AG10803 (cell line): Measurements from ENCODE around the gene TMEM106C.

Experiments used
- DNase-seq: peaks from one replicate; pipeline ENCODE4 v3.0.0; 2010; ENCODE audit warnings: low read depth
- H3K4me3 ChIP-seq: 2 replicates; pipeline ENCODE4 v1.5.1; 2011; ENCODE audit warnings: mild to moderate bottlenecking, low read length, control low read depth
- TF ChIP-seq, protein P1 (sequence below): conservative IDR thresholded peaks from 2 replicates; pipeline ENCODE4 v1.5.1; 2011; ENCODE audit warnings: mild to moderate bottlenecking, low read length, control low read depth, inconsistent platforms

TMEM106C gene, protein sequence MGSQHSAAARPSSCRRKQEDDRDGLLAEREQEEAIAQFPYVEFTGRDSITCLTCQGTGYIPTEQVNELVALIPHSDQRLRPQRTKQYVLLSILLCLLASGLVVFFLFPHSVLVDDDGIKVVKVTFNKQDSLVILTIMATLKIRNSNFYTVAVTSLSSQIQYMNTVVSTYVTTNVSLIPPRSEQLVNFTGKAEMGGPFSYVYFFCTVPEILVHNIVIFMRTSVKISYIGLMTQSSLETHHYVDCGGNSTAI

DNA sequence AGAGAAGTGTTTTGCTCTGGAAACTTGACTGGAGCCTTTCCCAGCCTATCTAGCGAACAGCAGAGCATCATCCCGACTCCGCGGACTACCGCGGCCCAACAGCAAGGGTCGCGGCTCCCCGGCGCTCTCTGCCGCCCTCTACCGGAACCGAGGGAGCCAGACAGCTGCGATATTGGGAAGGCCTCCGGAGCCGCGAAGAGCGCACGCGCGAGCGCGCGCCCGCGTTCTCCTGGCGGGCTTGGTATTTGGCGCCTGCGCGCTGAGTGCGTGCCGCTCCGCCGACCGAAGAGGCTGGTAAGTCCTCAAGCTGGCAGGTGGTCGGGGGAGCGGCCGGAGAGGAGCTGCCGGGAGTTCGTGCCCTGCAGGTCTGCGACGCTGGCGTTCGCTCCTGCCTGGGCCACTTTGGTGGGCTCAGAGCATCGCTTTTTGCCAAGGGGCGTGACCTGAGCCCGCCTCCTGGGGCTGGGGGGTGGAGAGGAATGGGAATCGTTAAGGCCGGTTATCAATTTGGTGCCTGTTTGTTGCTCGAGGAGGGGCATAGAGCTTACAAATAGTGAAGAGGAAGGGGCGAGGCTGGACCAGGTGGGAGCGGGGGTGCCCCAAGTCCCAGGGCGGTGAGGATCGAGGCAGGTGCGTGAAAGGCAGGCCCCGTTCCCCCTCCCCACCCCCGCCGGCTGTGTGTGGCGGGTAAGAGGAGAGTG lies at the start of gene TMEM106C:
TMEM106C (plus strand) TSS at position 257 of the 701 bp plus-strand sequence. CDS start 641 bp downstream, outside the sequence.
- peak; percentile 82 for DNase-seq
- H3K4me3 ChIP-seq: peak within 1 kb of the TSS; percentile 96
- TF ChIP-seq, protein P1, sequence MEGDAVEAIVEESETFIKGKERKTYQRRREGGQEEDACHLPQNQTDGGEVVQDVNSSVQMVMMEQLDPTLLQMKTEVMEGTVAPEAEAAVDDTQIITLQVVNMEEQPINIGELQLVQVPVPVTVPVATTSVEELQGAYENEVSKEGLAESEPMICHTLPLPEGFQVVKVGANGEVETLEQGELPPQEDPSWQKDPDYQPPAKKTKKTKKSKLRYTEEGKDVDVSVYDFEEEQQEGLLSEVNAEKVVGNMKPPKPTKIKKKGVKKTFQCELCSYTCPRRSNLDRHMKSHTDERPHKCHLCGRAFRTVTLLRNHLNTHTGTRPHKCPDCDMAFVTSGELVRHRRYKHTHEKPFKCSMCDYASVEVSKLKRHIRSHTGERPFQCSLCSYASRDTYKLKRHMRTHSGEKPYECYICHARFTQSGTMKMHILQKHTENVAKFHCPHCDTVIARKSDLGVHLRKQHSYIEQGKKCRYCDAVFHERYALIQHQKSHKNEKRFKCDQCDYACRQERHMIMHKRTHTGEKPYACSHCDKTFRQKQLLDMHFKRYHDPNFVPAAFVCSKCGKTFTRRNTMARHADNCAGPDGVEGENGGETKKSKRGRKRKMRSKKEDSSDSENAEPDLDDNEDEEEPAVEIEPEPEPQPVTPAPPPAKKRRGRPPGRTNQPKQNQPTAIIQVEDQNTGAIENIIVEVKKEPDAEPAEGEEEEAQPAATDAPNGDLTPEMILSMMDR: peak; percentile 86

DNA sequence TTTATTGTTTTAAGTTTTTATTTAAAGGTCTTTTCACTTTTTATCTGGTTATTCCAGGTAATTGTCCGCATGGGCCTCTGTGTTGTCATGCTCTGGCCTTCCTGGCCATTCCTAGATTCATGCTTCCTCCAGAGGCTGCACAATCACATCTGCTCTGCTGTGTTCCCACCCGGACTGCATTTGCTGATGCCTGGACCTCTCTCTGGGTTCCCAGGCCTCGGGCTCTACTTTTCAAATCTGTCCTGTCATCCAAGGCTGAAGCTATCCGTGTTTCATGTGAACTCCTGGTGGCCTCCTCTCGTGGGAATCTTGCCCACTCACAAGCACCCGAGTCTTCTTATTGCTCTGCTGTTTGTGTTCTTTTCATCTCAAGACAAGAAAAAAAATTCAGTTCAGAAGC lies 42.5 kb upstream of the TMEM106C start:
- DNase-seq: no peak
- H3K4me3 ChIP-seq: no peak overlapping the region
- TF ChIP-seq, protein P1: no peak

DNA sequence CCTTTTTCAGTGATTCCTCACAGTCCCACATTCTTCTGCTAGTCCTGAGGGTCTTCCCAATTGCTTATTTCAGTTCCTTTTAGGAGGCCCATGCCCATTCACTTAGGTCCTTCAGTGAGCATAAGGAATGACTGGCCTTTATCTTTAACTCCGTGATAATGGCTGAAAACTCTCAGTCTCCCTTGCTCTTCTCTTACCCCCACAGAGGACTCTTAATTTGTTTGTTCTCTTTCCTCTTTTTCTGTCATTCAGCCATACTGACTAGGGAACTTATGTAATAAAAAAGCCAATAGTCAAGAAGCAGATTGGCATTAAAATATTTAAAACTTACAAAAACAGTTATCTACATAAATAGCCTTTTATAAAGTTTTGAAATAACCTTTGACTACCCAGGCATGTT lies 41.5 kb upstream of the TMEM106C start:
- no peak for DNase-seq

DNA sequence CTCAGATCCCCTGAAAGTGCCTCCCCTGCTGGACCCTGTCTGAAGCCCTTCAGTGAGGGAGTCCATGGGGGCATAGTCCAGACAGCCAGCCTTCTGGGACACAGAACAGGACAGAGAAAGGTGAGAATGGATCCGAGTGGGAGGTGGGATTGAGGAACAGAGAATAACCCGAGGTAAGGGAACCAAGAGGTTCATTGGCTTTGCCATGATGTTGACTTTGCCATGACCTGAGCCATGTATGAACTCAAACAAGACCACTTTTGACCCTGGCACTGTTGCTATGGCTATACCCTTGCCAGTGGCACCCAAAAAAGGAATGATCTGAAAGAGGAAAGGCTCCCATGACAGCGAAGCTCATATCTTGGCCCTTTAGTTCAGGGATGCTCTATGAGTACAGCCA lies 36.0 kb upstream of the TMEM106C start:
- TF ChIP-seq, protein P1: no peak
- DNase-seq: no peak

More for the DNA sequence above, 41.5 kb upstream of the TMEM106C start:
- TF ChIP-seq, protein P1: no peak
- no peak overlapping the region for H3K4me3 ChIP-seq

DNA sequence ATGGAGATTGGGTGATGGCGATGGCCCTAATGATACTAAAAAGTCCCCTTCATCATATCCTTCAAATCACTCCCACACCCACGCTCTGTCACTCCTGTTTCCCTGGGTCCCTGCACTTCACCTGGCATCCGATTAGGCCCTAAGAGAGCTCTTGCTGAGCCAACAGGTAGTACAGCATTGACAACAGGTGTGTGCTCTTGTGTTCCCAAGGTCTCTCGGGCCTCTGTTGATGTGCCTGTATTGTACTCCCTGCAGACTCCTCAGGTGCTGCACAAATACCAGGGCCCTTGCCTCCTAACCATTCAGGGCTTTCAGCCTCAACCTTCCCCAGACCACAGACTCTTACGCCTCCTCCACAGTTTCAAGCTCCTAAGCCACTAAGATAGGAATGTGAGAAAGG lies 32.8 kb upstream of the TMEM106C start:
- no peak overlapping the region for H3K4me3 ChIP-seq
- no peak for DNase-seq
- TF ChIP-seq, protein P1: no peak

More for the DNA sequence above, 36.0 kb upstream of the TMEM106C start:
- H3K4me3 ChIP-seq: no peak overlapping the region

DNA sequence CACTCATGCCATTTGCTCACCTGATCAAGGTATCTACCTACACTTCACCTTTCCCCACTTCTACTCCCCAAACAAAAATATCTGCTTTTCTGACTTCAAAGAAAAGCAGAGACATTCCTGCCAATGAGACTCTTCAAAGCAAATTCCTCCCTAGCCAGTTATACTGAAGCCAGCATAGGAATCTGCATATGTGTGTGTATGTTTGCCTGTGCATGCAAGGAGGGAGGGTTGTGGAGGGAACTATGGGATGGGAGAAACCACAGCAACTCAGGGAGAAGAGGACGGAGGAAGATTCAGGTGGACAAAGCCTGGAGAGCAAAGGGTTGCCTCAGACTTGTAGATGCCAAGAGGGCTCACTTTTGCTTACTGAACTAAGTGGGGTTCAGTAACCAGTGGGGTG lies 32.2 kb upstream of the TMEM106C start:
- H3K4me3 ChIP-seq: no peak overlapping the region
- TF ChIP-seq, protein P1: no peak
- no peak for DNase-seq

DNA sequence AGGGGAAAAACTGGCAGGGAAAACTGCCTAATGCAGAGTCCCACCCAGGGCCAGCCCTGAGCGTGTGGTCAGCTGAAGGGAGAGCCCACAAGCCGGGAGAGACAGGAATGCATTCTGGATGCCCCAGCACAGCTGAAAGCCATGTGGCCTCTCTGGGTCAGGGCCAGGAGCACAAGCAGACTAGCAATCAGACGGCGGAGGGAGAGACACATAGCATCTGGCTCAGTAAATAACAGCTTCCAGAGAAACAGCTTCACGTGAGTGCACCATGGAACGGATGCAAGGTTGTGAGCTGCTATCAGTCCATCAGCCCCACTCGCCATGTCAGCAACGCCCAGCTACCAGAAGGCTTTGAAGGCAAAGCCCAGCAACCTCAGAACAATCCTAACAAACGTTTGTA lies 28.2 kb upstream of the TMEM106C start:
- DNase-seq: peak; percentile 96
- no peak overlapping the region for H3K4me3 ChIP-seq
- TF ChIP-seq, protein P1: no peak
